ENCODE results near the gene IRF2BPL.

IRF2BPL gene

GRCh38 chr14:77052281-77053044 lies 24.0 kb upstream of the IRF2BPL start:
- TF ChIP-seq, protein P1, sequence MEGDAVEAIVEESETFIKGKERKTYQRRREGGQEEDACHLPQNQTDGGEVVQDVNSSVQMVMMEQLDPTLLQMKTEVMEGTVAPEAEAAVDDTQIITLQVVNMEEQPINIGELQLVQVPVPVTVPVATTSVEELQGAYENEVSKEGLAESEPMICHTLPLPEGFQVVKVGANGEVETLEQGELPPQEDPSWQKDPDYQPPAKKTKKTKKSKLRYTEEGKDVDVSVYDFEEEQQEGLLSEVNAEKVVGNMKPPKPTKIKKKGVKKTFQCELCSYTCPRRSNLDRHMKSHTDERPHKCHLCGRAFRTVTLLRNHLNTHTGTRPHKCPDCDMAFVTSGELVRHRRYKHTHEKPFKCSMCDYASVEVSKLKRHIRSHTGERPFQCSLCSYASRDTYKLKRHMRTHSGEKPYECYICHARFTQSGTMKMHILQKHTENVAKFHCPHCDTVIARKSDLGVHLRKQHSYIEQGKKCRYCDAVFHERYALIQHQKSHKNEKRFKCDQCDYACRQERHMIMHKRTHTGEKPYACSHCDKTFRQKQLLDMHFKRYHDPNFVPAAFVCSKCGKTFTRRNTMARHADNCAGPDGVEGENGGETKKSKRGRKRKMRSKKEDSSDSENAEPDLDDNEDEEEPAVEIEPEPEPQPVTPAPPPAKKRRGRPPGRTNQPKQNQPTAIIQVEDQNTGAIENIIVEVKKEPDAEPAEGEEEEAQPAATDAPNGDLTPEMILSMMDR (IDR thresholded peaks at IDR 0.05): no peak

- TF ChIP-seq, protein P1 (IDR thresholded peaks at IDR 0.05): no peak
Measured at GRCh38 chr14:77051116-77051515, 22.6 kb upstream of the IRF2BPL start.

- TF ChIP-seq, protein P1 (IDR thresholded peaks at IDR 0.05): no peak
Measured at GRCh38 chr14:77046721-77047120, 18.2 kb upstream of the IRF2BPL start.

DNA sequence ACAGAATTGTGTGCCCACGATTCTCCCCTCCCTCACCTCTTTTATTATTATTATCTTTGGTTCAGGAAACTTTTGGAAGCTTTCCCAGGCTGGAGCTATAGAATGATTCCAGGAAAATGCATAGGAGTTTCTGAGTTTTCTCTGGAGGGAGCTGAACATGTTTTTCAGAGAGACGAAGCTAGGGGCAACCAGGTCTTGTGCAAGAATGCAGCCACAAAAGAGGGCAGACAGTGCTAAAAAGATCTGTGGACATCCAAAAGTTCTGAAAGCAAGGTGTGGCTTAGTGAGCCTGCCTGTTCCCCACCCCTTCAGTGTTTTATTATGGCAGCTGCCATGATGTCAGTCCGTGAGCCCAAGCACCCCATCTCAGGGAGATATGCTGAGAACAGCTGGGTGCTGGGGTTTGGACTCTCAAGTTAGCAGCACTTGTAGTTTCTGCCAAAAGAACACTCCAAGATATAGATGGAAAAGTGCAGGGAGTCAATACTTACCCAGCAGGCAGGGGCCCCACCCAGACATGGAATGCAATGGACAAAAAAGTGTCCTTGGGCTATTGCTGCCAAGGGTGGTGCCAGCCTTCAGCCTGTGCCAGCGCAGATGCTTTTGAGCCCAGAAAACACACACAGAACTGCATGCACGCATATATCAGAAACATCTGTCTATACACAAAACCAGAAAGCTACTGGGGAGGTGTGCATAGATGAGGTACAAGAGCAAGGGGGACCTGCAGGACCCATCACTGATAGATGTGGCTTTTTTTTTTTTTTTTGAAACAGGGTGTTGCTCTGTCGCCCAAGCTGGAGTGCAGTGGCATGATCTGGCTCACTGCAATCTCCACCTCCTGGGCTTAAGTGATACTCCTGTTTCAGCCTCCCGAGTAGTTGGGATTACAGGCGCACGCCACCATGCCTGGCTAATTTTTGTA lies 17.0 kb upstream of the IRF2BPL start:
- TF ChIP-seq, protein P1 (IDR thresholded peaks at IDR 0.05): no peak

DNA sequence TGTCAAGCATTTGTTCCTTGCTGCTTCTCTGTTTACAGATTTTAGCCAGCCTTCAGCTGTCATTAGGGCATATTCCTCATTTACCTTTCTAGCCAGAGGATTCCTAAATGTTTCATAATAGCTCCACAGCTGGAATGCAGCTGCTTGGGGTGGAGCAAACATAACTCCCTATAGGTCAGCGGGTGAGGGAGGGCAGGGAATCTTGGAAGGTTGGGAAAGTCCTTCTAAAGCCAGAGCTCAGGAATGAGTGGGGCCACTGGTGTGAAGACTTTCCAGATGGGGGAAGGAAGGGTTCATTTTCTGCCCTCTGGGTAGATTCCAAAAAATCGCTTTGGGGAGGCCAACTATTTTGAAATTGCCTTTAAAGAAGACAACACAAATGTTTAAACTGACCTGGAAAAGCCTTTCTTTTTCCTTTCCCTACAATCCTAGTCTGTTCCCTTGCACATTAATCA lies 16.3 kb upstream of the IRF2BPL start:
- TF ChIP-seq, protein P1 (IDR thresholded peaks at IDR 0.05): no peak

- TF ChIP-seq, protein P1 (IDR thresholded peaks at IDR 0.05): no peak
Measured at GRCh38 chr14:77043984-77044485, 15.5 kb upstream of the IRF2BPL start.

- TF ChIP-seq, protein P1 (IDR thresholded peaks at IDR 0.05): no peak
Measured at GRCh38 chr14:77043177-77043983, 14.9 kb upstream of the IRF2BPL start.
